HL-60 (cell line): ENCODE data around the gene PRKG2.

ENCODE experiments used
- CTCF ChIP-seq: IDR thresholded peaks from one replicate; pipeline ENCODE4 v1.5.1; 2011; ENCODE audit warnings: low read length, control low read depth, inconsistent platforms; ENCODE audit not compliant: insufficient read depth
- POLR2AphosphoS5 ChIP-seq: IDR thresholded peaks from 2 replicates; pipeline ENCODE4 v1.6.1; 2012; ENCODE audit warnings: low read depth
- REST ChIP-seq: IDR thresholded peaks from 2 replicates; pipeline ENCODE4 v1.6.1; 2012; ENCODE audit warnings: low read depth; ENCODE audit not compliant: insufficient replicate concordance
- SPI1 ChIP-seq: IDR thresholded peaks from 2 replicates; pipeline ENCODE4 v1.6.1; 2012; ENCODE audit warnings: low read depth, mild to moderate bottlenecking, borderline replicate concordance

- TF ChIP-seq CTCF (no peak), SPI1 (no peak), POLR2AphosphoS5 (no peak), REST (no peak)
Observed at GRCh38 chr4:81211956-81212355, 3.1 kb downstream of the PRKG2 start.
